Measurements from ENCODE around the gene MLPH.
A peak's percentile ranks its signal among the peaks of the same experiment; 100 is the strongest.

Gene MLPH

GRCh38 chr2:237567276-237568029 is 80.4 kb downstream of the MLPH start:
- no peak overlapping the region for H3K27ac ChIP-seq
- TF ChIP-seq CTCF (conservative IDR thresholded peaks at IDR 0.05), result no peak
- TF ChIP-seq ZFX (IDR thresholded peaks at IDR 0.05), result no peak

GRCh38 chr2:237568121-237568660 is 81.1 kb downstream of the MLPH start:
- TF ChIP-seq ZFX (IDR thresholded peaks at IDR 0.05), result no peak
- no peak for TF ChIP-seq CTCF (conservative IDR thresholded peaks at IDR 0.05)

GRCh38 chr2:237569041-237569440 is 82.0 kb downstream of the MLPH start:
- no peak overlapping the region for H3K27ac ChIP-seq
- TF ChIP-seq CTCF (conservative IDR thresholded peaks at IDR 0.05) (no peak), ZFX (IDR thresholded peaks at IDR 0.05) (no peak)

More at GRCh38 chr2:237568121-237568660, 81.1 kb downstream of the MLPH start:
- H3K27ac ChIP-seq, result no peak overlapping the region

GRCh38 chr2:237569896-237570295 is 82.8 kb downstream of the MLPH start:
- TF ChIP-seq ZFX (IDR thresholded peaks at IDR 0.05), result no peak
- TF ChIP-seq CTCF (conservative IDR thresholded peaks at IDR 0.05), result no peak

GRCh38 chr2:237570776-237571335 is 83.8 kb downstream of the MLPH start:
- H3K27ac ChIP-seq, result no peak overlapping the region
- TF ChIP-seq CTCF (conservative IDR thresholded peaks at IDR 0.05) (no peak), ZFX (IDR thresholded peaks at IDR 0.05) (no peak)

More at GRCh38 chr2:237569896-237570295, 82.8 kb downstream of the MLPH start:
- H3K27ac ChIP-seq, result no peak overlapping the region

GRCh38 chr2:237571551-237571950 is 84.5 kb downstream of the MLPH start:
- TF ChIP-seq ZFX (IDR thresholded peaks at IDR 0.05), result no peak
- no peak for TF ChIP-seq CTCF (conservative IDR thresholded peaks at IDR 0.05)
- H3K27ac ChIP-seq, result peak overlapping the region; percentile 76

Measured in C4-2B (cell line).